ENCODE results near the gene ORM1.

The ORM1 gene

GRCh38 chr9:114369216-114370130 is 46.6 kb downstream of the ORM1 start:
- no peak for DNase-seq

GRCh38 chr9:114370251-114370967 is 47.5 kb downstream of the ORM1 start:
- no peak for DNase-seq

GRCh38 chr9:114370968-114371320 is 48.0 kb downstream of the ORM1 start:
- DNase-seq = no peak

GRCh38 chr9:114371343-114371944 is 48.5 kb downstream of the ORM1 start:
- DNase-seq = no peak

GRCh38 chr9:114371973-114372917 is 49.3 kb downstream of the ORM1 start:
- DNase-seq = no peak

GRCh38 chr9:114372921-114373448 is 50.1 kb downstream of the ORM1 start:
- DNase-seq = no peak

- no peak for DNase-seq
Observed at GRCh38 chr9:114373960-114374730, 51.2 kb downstream of the ORM1 start.

- DNase-seq = no peak
Observed at GRCh38 chr9:114374936-114375335, 52.0 kb downstream of the ORM1 start.

GRCh38 chr9:114375386-114376175 is 52.7 kb downstream of the ORM1 start:
- no peak for DNase-seq

Measured in NCI-H146 (cell line).